ENCODE measurements around the gene RGS14.
"Not testable (repeated sequence)": the region's sequence is repeated elsewhere in the genome, so short reads cannot be mapped to it uniquely, and the experiment has no call there.

The RGS14 gene

DNA sequence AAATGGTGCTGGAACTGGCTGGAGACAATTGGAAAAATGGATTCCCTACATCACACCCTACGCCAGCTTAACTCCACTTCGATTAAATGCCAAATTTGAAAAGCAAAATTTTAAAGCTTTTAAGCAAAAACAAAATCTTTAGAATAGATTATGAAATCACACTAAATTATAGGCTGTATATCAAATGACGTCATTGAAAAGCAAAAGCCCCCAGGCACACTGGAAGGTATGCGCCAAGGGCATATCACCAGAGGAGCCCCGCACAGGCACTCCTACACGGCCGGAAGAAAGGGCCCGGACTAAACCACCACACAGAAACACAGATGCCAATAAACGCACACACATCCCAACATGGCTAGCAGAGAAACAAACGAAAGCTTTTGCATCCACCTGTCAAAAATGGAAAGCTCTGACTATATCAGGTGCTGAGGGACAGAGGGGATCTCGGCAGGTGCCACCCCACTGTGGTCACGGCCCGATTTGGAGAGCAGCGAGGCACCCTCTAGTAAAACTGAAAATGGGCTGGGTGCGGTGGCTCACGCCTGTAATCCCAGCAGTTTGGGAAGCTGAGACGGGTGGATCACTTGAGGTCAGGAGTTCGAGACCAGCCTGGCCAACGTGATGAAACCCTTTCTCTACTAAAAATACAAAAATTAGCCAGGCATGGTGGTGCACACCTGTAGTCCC lies 29.0 kb upstream of the RGS14 start:
- no peak for DNase-seq

DNA sequence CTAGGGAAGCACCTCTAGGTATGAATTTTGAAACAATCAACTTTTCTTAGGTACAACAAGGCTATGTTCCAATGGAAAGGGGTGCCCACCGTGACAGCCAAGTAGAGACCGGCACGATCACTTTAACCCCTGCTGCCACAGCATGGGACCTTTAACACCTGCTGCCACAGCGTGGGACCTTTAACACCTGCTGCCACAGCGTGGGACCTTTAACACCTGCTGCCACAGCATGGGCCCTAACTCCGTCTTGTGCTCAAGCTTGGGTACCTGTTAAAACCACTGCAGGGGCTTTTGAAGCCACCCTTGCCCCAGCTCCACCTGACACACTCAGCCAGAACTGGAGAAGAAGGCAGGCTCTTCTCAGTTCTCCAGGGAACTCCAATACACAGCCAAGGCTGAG lies 27.8 kb upstream of the RGS14 start:
- no peak for DNase-seq

DNA sequence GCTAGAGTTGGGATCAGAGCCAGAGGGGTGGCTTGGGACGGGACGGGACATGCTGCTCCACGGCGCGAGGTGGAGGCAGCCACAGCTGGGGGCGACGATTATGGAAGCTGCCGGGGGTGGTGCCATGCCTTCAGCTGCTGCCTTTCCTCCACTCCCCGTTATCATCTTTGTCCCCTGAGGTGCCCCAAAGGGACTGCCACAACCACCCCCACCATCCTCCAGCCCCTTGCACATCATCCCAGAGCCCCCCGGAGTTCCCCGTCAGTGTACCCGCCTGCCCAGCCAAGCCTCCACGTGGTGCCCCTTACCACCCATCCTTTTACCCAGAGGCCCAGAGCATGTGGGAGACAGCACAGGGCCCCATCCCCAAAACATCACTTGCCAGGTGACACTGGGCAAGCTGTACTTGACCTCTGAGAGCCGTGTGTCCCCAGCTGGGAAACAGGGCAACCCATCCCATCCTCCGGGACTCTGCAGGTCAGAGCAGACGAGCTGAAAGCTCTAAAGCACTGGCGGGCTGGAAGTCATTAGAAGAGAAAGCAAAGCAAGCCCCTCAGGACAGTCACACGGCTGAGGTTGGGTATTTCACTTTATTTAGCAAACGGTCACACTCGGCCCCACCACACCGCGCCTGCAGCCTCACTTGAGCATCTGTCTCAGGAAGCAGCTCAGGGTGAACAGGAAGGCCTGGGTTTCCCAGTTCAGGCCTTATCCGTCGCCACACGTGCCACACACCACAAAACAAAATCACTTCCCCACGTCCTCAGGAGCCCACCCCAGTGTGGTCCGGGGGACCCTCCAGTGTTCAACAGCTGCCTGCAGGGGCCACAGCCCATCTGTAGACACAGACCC lies 26.5 kb upstream of the RGS14 start:
- DNase-seq: no peak

DNA sequence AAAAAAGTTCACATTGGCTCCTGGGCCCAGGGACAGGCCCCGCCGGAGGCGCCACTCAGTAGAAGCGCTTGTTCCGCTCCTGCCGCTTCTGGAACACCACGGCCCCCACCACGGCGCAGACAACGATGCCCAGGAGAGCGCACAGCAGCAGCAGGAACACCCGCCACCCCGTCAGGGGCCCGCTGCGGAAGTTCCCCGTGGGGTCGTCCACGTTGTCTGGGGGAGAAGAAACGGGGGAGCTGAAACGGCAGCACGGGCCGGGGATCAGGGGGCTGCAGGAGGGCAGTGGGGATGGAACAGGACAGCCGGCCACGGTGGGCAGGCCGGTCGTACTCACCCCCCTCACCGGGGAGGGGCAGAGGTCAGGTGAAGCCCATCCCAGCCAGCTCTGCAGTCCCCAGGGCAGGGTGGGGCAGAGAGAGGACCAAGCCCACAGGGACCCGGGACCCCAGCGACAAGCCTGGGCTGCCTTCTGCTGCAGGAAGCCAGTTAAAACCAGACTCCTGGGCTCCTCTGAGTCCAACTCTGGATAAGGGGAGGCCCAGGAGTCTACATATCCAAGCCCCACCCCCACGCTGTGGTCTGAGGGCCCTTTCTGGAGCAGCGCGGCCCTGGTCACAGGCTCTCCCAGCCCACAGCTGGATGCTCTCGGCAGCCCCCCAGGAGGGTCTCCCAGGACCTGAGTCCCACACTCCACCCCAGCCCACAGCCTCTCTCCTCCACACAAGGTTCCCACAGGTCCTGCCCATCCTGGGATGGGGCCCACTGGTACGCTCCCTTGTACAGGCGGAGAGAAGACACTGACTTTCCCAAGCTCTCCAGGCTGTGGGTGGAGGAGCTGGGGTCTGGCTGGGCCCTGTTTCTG lies 25.5 kb upstream of the RGS14 start:
- DNase-seq: no peak

DNA sequence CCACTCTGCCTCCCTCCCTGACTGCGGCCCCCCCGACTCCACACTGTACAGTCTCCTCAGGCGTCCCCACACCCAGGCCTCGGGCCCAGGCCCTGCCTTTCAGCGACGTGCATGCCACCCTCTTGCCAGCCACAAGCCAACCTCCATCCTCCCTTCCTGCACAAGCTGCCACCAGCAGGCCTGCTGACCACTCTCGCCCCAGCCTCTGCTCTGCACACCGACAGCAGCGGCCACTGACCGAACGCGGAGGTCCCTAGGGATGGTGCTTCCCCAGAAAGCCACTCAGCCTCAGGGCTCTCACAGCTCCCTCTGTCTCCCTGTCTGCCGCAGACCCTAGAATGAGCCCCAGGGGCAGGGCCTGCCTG lies 24.8 kb upstream of the RGS14 start:
- no peak for DNase-seq

DNA sequence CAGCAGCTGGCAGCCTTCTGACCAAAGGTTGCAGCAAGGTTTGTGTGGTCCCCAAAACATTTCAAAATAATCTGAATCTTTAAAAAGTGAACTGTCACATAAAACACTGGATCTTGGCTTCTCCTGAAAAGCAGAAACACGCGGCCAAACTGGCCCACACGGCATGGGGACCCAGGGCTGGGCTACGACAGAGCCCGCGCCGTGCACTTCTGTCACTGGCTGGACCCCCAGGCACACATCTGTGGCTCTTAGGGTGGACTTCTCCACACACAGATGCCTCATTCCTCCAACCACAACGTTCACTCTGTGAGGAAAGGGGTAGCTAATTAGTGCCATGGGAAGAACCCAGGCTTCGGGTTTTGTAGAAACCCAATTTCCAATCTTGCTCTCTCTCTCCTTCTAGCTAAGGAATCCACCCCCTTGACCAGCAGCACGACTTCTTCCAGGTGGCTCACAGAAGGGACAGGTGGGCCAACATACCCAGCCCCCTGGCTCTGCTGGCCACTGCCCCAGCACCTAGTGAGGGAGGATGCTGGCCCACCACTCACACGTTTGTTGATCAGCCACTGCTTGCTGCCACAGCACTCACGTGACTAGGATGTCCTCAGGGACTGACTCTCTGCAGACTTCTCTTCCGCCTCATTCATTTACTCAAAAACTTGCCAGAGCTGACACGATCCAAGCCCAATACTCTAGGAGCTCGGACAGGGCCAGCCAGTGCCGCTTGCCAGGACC lies 24.1 kb upstream of the RGS14 start:
- no peak for DNase-seq

DNA sequence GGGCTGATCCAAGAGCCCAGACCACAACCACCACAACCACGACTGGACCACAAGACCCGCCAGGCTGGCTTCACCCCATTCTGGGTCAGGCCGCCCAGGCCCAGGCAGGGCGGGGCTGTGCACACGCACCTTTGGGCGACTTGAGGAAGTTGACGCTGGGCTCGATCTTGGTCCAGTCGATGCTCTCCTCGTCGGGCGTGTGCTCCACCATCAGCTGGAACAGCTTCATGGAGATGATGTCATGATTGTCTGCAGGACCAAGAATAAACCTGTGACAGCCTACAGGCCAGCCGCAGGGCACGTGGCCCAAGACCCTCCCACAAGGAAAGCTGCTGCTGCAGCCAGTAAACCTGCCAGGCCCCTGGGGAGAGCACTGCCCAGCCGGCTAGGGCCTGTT lies 23.6 kb upstream of the RGS14 start:
- DNase-seq: no peak

DNA sequence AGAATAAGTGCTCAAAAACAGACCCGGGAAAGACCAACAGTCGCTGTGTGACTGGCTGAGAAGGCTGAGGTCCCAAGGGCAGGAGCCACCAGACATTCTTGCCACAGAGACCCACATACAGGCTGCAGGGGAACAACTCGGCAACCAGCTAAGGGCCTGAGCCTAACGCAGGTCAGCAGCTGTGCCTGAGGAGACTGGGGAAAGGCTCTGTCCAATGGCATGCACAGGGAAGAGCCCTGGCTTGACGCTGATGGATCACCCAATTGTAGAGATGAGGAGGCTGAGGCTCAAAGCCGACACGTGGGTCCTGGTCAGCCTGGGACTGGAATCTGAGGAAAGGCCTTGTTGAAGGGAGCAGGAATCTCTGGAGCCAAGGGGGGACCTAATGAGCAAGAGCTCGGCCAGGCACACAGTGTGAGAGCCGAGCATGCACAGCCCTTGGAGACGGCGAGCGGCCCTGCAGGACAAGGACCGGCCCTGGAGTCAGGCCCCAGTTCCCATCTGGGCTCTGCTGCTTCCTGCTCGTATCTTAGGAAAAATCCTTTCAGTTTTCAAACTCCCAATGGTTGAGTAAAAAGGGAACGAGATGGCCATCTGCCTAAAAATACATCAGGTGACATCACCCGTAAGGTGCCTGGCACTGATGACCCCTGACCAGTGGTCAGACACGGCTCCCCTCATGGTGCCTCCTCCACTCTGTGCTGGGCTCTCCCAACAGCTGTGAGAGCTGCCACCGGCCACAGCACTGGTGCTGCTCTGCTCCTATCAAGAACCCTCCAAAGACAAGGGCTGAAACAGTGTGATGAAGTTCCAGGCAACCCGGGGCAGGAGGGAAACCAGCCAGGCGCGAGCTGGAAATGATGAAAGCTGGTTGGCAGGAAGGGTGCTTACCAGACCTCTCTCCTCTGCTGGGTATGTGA lies 22.7 kb upstream of the RGS14 start:
- no peak for DNase-seq

DNA sequence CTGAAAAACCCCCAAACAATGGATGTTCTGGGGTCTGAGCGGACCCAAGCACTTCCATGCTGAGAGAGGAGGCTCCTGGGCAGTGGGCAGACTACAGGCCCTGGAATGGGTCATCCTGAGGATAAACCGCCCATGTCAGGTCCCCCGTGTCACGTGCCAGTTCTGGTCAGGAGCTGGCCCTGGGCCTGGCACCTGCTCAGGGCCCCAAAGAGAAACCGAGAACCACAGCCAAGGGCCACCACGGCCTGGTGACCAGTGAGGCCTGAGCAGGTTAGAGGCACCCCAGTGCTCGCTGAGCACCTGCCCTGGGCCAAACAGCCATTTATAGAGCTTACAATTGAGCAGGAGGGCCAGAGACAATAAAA lies 22.0 kb upstream of the RGS14 start:
- DNase-seq: no peak

DNA sequence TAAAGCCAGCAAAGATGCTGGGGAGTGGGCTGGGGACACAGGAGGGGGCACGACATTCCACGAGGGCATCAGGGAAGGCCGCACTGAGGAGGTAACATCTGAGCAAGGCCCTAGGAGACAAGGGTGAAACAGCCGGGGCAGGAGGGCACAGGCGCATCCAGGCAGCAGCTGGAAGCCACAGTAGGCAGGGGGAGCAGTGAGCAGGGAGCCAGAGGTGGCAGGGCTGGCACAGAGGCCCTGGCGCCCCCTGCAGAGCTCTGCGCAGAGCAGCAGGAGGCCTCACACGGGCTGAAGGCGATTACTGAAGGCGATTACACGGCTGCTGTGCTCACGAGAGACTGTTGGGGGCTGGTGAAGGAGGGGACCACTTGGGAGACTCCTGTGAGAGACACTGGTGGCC lies 21.6 kb upstream of the RGS14 start:
- DNase-seq: no peak

DNA sequence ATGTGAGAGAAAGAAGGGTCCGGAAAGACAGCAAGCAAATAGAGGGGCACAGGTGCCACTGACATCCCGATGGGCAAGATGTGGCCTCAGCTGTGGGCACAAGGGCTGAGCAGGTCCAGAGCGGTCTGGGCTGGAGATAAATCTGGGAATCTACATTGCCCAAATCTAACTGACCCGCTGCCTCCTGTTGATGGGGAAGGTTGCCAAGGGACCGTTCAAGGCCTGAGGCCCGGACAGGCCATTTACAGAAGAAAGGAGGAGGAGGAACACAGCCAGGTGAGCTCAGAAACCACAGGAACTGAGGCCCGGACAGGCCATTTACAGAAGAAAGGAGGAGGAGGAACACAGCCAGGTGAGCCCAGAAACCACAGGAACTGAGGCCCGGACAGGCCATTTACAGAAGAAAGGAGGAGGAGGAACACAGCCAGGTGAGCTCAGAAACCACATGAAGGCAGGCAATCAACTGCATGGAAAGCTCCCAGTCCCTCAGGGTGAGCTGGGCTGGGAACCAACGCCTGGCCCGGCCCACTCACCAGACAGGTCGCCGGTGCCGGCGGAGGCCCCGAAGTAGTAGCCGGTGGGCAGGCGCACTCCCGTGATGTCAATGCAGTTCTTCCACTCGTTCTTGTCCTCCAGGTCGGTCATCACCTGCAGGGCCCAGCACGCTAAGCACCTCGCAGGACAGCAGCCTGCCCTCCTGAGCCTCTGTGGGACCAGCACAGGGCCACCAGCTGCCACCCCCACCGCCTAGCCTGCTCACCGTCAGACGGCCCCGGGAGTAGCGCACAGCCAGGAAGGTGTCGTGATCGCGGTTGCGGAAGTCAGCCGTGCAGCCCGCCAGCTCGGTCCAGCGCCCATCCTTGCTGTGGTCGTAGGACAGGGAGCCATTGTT lies 20.9 kb upstream of the RGS14 start:
- DNase-seq: no peak

DNA sequence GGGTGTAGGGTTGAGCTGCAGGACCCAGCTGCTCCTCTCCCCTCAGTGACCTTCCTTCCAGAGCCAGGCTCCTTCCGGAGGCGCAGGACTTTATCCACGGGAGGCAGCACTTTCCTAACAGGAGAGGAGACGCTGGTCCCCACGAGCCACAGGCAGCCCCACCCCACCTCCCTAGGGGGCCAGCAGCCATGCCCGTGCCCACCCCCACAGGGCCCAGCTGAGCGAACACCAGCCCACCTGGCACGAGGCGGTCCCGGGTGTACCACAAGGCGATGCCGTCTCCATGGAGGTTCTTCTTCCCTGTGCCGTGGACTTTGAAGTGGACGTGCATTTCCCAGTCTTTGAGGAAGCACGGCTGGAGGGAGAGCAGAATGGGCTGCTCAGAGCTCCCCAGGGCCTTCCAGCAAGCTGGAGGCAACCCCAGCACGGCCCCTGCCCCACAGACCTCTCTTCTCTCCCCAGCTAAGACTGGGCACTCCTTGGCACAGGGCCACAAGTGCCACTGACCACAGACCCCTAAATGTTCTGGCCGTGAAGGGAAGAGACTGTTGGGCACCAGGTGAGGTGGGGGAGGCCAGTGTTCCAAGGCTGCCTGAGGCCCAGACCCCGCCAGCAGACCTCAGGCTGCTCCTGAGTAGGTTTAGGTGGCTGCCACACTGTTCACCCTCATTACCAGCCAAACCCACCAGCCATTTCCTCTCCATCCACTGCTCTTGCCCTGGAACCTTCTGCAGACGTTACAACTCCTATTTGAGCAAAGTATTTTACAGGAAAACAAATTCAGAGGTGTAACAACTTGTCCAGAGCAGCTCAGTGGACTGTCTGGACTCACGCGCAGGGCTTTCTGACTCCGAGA lies 19.2 kb upstream of the RGS14 start:
- no peak for DNase-seq

DNA sequence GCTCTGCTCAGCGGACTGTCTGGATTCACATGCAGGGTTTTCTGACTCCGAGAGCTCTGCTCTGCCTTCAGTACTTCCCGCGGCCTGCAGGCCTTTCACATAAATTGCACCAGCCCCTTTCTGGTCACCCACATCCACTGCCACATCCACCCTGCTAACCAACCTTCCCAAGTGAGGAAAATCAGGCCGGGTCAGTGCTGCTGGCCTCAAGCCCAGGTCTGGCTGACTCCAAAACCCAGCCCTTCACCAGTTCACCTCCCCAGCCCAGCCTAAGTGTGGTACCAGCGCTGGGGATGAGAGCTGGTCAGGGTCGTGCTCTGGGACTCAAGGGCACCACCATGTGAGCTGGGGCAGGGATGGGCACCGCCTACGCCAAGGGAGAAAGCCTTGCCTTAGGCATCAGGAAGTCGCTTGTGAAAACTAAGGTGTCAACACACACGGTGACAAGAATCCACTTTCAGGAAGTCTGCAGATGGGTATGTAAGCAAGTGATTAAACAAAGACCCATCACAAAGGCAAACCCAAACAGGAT lies 18.6 kb upstream of the RGS14 start:
- DNase-seq: no peak

DNA sequence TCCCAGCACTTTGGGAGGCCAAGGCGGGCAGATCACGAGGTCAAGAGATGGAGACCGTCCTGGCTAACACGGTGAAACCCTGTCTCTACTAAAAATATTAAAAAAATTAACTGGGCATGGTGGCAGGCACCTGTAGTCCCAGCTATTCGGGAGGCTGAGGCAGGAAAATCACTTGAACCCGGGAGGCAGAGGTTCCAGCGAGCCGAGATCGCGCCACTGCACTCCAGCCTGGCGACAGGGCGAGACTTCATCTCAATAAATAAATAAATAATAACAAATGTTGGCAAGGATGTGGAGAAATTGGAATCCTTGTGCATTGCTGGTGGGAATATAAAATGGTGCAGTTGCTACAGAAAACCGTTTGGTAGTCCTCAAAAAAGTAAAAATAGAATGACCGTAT lies 14.7 kb upstream of the RGS14 start:
- not testable (repeated sequence) for DNase-seq

DNA sequence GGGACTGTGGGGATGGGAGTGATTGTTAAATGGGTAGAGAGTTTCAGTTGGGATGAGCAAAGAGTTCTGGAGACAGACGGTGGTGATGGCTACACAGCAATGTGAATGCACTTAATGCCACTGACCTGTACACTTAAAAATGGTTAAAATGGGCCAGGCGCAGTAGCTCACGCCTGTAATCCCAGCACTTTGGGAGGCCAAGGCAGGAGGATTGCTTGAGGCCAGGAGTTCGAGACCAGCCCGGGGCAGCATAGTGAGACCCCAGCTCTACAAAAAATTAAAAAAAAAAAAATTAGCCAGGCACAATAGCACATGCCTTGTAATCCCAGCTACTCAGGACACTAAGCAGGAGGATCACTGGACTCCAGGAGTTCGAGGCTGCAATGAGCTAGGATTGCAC lies 13.9 kb upstream of the RGS14 start:
- no peak for DNase-seq

DNA sequence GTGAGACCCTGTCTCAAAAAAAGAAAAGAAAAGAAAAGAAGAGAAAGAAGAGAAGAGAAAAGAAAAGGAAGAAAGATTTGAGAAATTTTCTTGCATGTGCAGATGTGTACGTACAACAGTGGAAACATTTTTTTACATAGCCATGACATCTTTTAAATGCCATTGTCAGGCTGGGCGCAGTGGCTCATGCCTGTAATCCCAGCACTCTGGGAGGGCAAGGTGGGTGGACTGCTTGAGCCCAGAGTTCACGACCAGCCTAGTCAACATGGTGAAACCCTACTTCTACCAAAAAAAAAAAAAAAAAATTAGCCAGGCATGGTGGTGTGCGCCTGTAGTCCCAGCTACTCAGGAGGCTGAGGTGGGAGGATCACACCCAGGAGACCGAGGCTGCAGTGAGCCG lies 12.8 kb upstream of the RGS14 start:
- no peak for DNase-seq

DNA sequence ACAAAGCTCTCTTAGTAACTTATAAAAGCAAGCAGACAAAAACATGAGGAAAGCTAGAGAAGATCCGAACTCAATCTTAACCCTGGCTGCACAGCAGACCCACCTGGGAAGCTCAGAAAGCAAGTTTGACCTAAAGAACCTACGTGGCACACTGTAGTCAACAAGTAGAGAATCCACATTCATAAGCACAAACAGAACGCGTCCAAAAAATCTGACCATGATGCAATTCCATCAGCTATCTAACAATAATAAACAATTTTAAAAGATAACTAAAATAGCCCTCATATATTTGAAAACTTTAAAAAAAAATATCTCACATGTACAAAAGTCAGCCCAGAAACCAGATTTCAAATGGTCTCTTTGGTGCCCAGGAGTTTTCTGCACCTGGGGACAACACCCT lies 10.9 kb upstream of the RGS14 start:
- DNase-seq: no peak

DNA sequence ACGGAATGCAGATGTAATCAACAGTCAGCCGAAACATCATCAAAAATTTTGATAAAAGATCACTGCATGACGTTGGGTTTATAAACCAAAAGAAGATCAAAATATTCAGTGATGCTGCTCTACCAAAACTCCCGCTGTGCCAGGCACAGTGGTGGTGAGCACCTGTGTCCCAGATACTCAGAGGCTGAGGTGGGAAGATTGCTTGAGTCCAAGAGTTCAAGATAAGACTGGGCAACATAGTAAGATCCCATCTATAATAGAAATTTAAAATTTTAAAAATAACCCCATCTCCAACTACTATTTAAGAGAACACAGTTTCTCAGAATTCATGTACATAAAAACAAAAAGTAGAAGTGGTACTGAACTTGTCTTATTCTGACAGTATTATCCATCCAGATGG lies 10.0 kb upstream of the RGS14 start:
- no peak for DNase-seq

DNA sequence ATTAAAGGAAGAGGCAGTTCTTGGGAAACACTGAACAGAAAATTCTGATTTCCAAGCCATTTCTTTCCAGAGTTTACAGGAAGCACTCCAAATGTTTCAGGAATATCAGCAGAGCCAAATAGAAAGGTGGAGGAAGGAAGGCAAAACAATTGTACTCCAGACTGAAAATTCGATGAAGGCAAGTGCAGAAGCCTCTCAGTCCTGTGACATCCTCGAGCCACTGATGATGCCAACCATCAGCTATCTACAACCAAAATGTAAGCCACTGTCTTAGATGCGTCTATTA lies 8.4 kb upstream of the RGS14 start:
- no peak for DNase-seq

DNA sequence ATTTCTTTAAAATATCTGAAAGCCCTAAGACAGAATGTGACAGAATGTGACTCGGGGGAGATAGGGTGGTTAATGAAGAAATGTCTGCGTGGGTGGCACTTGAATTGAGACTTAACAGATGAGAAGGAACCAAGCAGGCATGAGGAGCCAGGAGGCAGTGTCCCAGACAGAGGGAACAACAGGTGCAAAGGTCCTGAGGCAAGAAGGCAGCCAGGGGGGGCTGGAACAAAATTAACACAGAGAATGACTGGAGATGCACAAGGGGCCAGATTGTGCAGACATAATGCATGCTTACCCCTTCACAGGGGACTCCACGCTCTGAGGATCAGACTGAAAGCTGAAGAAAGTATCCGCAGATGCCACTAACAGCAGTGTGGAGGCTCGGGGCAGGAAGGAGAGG lies 8.0 kb upstream of the RGS14 start:
- no peak for DNase-seq

Measured in activated effector memory CD4-positive, alpha-beta T cell treated with anti-CD3 and anti-CD28 coated beads, Interleukin-2, amount 50 U/mL, for 16 hours (primary cell).